Raji (cell line): ENCODE results near the gene CYB561.

ENCODE experiments used
- POLR2A ChIP-seq: IDR thresholded peaks from 2 replicates; pipeline ENCODE4 v1.6.1; 2011; ENCODE audit warnings: low read depth, low read length, control low read depth; ENCODE audit not compliant: insufficient read depth

The CYB561 gene

GRCh38 chr17:63434951-63435571 lies 11.0 kb downstream of the CYB561 start:
- no peak for TF ChIP-seq POLR2A

GRCh38 chr17:63433746-63434591 lies 12.1 kb downstream of the CYB561 start:
- TF ChIP-seq POLR2A, result no peak

DNA sequence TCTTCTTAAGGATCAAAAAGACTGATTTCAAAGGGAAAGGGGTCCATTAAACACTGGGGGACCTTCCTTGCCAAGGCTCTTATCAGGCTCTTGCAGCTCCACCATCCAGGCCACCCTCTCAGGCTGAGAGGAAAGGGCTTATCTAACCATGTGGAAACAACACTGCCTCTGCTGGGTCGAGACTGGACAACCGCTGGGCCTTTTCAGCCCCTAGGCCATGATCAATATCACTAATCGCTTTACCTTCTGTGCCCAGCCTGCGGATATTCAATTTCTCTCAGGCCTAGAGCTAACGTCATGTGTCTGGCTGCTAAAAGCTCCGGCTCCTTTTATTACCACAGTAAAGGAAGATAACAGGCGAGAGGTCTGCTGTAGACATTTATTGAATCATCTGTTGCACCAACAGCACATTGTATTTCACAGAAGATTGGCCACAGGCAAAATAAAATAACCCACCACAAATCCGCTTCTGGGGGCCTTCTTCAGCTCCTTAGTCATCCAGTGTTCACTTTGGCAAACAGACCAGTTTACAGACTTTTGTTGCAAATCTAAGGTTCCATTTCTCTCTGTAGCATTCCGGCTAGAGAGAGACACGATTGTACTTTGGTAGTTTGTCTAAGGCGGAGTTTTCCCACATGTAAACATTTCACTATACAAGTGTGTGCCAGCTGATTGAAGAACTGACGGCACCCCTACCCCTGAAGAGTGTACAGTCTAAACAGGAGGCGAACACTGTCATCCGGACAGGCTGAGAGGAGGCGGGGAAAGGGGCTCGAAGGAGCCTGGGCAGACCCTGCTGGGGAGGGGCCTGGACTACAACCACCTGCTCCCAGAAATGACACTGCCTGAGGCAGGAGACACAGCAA lies 13.9 kb downstream of the CYB561 start:
- TF ChIP-seq POLR2A, result no peak

- no peak for TF ChIP-seq POLR2A
These were observed 14.5 kb downstream of the CYB561 start for GRCh38 chr17:63431618-63431938.

DNA sequence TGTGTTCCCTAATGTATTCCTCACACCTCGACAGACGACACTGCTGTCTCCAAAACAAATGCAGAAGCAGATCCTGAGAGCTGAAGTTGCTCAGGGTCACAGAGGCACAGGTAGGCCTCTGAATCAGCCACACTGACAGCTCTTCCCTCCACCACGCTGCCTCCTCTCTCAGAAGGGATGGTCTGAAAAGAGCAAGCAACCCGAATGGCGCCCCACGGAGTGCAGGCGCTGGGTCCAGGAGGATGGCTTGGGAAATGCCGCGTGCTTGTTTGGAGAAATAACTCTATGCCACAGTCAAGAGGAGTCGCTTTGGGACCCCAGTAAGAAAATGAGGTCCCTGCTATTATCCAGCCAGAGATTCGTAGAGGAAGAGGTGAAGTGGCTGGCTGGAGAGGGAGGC lies 15.9 kb downstream of the CYB561 start:
- no peak for TF ChIP-seq POLR2A

GRCh38 chr17:63429766-63430165 lies 16.3 kb downstream of the CYB561 start:
- no peak for TF ChIP-seq POLR2A

- TF ChIP-seq POLR2A, result no peak
These were observed 19.2 kb downstream of the CYB561 start for GRCh38 chr17:63426917-63427308.

- no peak for TF ChIP-seq POLR2A
These were observed 19.8 kb downstream of the CYB561 start for GRCh38 chr17:63426041-63426916.

DNA sequence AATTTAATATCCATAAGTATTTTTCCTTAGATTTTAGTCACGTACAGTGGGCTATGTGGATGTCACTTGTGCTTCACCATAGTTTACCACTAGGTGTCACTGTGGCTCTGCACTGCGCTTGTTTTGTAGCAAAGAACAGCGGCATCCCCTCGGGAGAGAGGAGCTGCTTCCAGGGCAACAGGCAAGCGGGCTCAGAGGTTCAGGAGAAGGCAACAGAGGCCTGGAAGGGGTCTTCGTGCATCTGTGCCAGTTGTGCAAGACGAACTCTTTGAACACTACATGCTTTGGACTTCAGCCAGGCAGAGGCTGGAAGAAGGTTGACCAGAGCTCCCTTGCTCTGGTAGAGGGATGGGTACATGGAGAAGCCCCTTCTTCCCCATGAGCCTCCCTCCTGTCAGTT lies 20.6 kb downstream of the CYB561 start:
- no peak for TF ChIP-seq POLR2A

GRCh38 chr17:63423963-63424362 lies 22.1 kb downstream of the CYB561 start:
- TF ChIP-seq POLR2A, result no peak

GRCh38 chr17:63423251-63423950 lies 22.7 kb downstream of the CYB561 start:
- TF ChIP-seq POLR2A, result no peak

DNA sequence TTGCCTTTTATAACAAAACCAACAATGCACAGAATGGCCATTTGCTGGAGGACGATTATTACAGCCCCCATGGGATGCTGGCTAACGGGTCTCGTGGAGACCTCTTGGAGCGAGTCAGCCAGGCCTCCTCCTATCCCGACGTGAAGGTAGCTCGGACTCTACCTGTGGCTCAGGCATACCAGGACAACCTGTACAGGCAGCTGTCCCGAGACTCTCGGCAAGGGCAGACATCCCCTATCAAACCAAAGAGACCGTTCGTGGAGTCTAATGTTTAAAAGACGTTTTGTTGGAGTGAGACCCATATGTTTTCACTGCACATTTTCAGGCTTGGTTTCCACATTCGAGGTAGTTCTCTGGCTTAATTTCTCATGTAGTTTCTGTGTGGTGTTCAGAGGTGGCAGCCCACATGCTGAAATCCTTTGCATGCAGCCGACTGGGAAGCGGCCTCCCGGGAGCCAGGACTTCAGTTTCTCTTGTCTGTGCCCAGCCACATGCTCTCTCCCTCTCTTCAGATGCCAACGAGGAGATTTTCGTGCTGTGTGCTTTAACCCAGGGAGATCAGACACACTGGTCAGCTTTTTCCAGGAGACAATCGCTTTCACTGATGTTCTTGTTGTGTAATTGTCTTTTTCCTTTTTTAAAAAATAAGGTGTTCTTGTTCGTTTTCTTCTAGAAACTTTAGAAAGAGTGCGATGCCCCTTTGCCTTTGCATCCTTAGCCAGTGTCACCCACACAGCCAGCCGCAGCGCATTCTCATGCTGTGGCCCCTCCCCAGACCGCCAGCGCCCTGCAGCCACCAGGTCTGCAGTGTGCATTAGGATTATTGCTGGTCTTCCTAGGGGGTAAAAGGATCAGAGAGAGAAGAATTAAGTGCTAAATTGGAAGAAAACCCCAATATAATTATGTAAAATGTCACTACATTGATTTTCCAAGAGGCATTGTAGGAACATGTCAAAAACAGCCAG lies 24.1 kb downstream of the CYB561 start:
- TF ChIP-seq POLR2A, result no peak
